Activated CD4-positive, alpha-beta T cell treated with anti-CD3 and anti-CD28 coated beads, Interleukin-2, Interleukin-4, amounts not matched to agents 100 ng/mL and 50 ng/mL, durations not matched to agents 16 hours and 8 hours (primary cell): Measurements from ENCODE around the gene SLC5A10.
"Not testable (repeated sequence)": the region's sequence is repeated elsewhere in the genome, so short reads cannot be mapped to it uniquely, and the experiment has no call there.

Source experiments
- DNase-seq: peaks from one replicate; pipeline ENCODE4 v3.0.0-alpha.2; 2020; ENCODE audit warnings: low spot score

SLC5A10 gene

GRCh38 chr17:18951941-18952842, at the start of gene SLC5A10:
Gene SLC5A10 (plus strand): TSS chr17:18952165. CDS start chr17:18952206, 41 bp downstream.
- no peak for DNase-seq

GRCh38 chr17:18904482-18904881, 47.5 kb upstream of the SLC5A10 start:
- DNase-seq, result no peak

- no peak for DNase-seq
Observed at GRCh38 chr17:18905226-18905625, 46.7 kb upstream of the SLC5A10 start.

- DNase-seq, result no peak
Observed at GRCh38 chr17:18910326-18910725, 41.6 kb upstream of the SLC5A10 start.

GRCh38 chr17:18910881-18911280, 41.1 kb upstream of the SLC5A10 start:
- no peak for DNase-seq

GRCh38 chr17:18916816-18917500, 35.0 kb upstream of the SLC5A10 start:
- no peak for DNase-seq

GRCh38 chr17:18917506-18918032, 34.4 kb upstream of the SLC5A10 start:
- no peak for DNase-seq

GRCh38 chr17:18919963-18920362, 32.0 kb upstream of the SLC5A10 start:
- DNase-seq, result no peak

GRCh38 chr17:18920911-18921441, 31.0 kb upstream of the SLC5A10 start:
- peak; percentile 39 for DNase-seq

- DNase-seq, result no peak
Observed at GRCh38 chr17:18921485-18921884, 30.5 kb upstream of the SLC5A10 start.

GRCh38 chr17:18921912-18922451, 30.0 kb upstream of the SLC5A10 start:
- peak; percentile 80 for DNase-seq

- not testable (repeated sequence) for DNase-seq
Observed at GRCh38 chr17:18922596-18922995, 29.4 kb upstream of the SLC5A10 start.

- no peak for DNase-seq
Observed at GRCh38 chr17:18925187-18925586, 26.8 kb upstream of the SLC5A10 start.

GRCh38 chr17:18928628-18929125, 23.3 kb upstream of the SLC5A10 start:
- DNase-seq, result no peak

GRCh38 chr17:18932360-18933055, 19.5 kb upstream of the SLC5A10 start:
- peak; percentile 13 for DNase-seq

- DNase-seq, result peak; percentile 31
Observed at GRCh38 chr17:18933102-18934058, 18.6 kb upstream of the SLC5A10 start.

- DNase-seq, result no peak
Observed at GRCh38 chr17:18937981-18938691, 13.8 kb upstream of the SLC5A10 start.

- no peak for DNase-seq
Observed at GRCh38 chr17:18938692-18939023, 13.3 kb upstream of the SLC5A10 start.

- DNase-seq, result no peak
Observed at GRCh38 chr17:18944646-18945045, 7.3 kb upstream of the SLC5A10 start.

GRCh38 chr17:18946536-18946935, 5.4 kb upstream of the SLC5A10 start:
- no peak for DNase-seq
